SK-N-SH (cell line): ENCODE measurements around the gene ANKRD44.
"Not testable (repeated sequence)": the region's sequence is repeated elsewhere in the genome, so short reads cannot be mapped to it uniquely, and the experiment has no call there.

Source experiments
- CTCF ChIP-seq: fragments of 200-600 bp; sonication (generic); IDR thresholded peaks from 2 replicates; pipeline ENCODE4 v1.6.1; 2017; ENCODE audit warnings: antibody characterized with exemption, mild to moderate bottlenecking, moderate library complexity
- ELF1 ChIP-seq: IDR thresholded peaks from 2 replicates; pipeline ENCODE4 v1.4.0; 2012
- EZH2phosphoT487 ChIP-seq: fragments of 200-600 bp; sonication (generic); IDR thresholded peaks from 2 replicates; pipeline ENCODE4 v1.6.1; 2017; ENCODE audit warnings: low read depth, mixed run types, mild to moderate bottlenecking, antibody characterized with exemption, moderate library complexity, borderline replicate concordance
- RAD21 ChIP-seq: IDR thresholded peaks from 2 replicates; pipeline ENCODE4 v1.6.1; 2012; ENCODE audit warnings: mild to moderate bottlenecking, low read length
- SMC3 ChIP-seq: IDR thresholded peaks from 2 replicates; pipeline ENCODE4 v1.6.1; 2012; ENCODE audit warnings: low read depth, low read length, improper control_type of control experiment
- TAF1 ChIP-seq: IDR thresholded peaks from 2 replicates; pipeline ENCODE4 v1.6.1; 2012; ENCODE audit warnings: low read depth, mild to moderate bottlenecking, low read length, moderate library complexity, borderline replicate concordance
- YY1 ChIP-seq: IDR thresholded peaks from 2 replicates; pipeline ENCODE4 v1.4.0; 2012; ENCODE audit warnings: low read depth, mild to moderate bottlenecking

GRCh38 chr2:197343968-197344367, 33.4 kb upstream of the ANKRD44 start:
- not testable (repeated sequence) for TF ChIP-seq YY1, SMC3, CTCF, EZH2phosphoT487, TAF1, RAD21, ELF1
